Umbilical cord (tissue), 2 donors: ENCODE measurements around the gene FAM120C. TPM values are rescaled to one million over a fixed set of nuclear protein-coding genes. Genes with fewer than 3 reads are reported as not detected.
A peak's percentile ranks its signal among the peaks of the same experiment; 100 is the strongest.

Experiments
- DNase-seq: peaks from one replicate; pipeline ENCODE4 v3.0.0-alpha.2; 2015; ENCODE audit warnings: low spot score
- total RNA-seq: library from RNA; depleted of rRNA; stranded (reverse); fragments of >200 nt; gene quantifications from one replicate; pipeline ENCODE4 v1.2.3, GENCODE V29; 2014; ENCODE audit warnings: low replicate concordance; ENCODE audit not compliant: insufficient read depth

The FAM120C gene
- total RNA-seq, 1 donor from 2014 or later: 6.7 TPM

DNA sequence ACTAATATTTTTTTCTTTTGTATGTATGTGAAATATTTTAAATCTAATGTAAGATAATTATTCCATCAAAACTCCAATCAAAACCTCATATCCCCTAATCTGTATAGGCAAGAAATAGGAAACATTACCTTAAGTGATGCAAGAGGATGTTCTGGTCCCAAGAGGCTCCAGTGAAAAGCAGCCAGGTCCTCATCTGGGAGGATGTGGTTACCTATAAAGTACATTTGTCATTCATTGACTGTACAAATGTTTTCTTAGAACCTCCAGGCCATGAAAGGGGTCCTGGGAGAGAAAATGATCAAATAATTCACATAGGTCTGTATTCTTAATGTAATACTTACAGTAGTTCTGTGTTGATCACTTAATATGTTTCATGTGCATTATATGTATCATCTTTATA is 25.5 kb downstream of the FAM120C start:
- DNase-seq: no peak

- no peak for DNase-seq
Observed at GRCh38 chrX:54134269-54134668, 48.8 kb downstream of the FAM120C start.

GRCh38 chrX:54116391-54116790 is 66.7 kb downstream of the FAM120C start:
- DNase-seq: no peak

DNA sequence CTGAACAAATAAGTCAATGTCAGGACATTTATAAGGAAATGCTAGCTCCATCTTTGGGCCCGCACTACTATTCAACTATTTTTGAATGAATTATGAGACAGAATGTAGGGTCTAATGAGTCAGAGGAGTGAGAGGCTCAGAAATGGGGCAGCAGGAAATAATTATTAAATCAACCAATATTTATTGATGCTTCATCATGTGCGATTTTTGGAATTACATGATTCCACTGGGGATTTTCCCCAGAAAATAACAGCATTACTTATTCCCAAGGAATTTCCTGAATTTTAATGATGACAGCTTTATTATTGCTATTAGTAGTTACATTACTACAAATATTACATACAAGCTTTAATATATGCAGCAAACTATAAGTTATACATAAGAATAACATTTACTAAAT is 89.5 kb downstream of the FAM120C start:
- no peak for DNase-seq

DNA sequence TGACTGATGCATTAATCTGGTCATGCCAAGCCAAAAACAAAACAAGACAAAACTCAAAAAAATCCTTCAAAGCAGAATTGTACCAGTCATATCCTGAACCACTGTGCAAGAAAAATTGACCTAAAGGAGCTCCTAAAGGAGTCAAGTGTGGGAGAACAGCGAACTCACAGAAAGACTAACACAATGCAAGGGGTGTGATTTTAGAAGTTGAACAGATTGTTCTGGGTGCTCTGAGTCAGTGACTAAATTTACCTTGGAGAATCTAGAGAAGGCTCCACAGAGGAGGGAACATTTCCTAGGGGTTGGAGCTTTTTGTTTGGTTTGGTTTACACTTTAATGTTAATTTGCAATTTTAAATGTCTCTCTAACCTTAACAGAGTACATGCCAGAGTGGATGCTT is 89.9 kb downstream of the FAM120C start:
- DNase-seq: no peak

DNA sequence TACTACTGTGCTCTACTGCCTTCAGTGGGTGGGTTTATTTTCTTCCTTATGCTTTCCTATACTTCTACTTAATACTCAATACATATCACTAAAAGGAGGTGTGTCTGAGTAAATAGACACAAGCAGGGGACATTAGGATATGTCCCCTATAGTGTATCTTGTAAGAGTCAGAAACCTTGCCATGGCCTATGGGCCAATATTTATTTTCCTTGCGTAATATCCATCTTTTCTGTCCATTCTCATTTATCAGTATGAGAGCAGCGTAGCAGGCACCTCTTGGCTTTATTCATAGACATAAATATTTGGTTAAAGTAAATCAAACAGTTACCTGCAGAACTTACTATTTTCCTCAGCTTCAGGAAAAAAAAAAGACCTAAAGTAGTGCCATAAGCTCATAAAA is 92.2 kb downstream of the FAM120C start:
- no peak for DNase-seq

GRCh38 chrX:54089191-54089590 is 93.9 kb downstream of the FAM120C start:
- no peak for DNase-seq

GRCh38 chrX:54087661-54088060 is 95.4 kb downstream of the FAM120C start:
- no peak for DNase-seq

DNA sequence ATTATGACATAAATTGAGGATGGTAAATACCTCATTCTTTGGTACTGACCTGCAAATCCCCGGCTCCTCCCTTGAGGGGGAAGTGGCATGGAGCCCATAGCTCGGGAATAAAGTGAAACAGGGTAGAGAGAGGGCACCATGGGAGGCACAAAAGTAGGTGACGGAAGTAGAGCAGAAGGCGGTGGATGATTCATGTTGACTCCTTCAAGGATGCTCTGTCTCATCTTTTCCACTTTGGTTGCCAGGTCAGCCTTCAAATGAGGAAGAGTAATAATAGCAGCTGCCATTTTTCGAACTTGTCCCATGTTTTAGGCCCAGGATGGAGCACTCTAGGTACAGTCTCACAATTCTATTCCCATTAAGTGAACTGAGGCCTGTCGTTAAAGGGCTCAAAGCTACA is 97.4 kb downstream of the FAM120C start:
- no peak for DNase-seq

- no peak for DNase-seq
Observed at GRCh38 chrX:54076903-54077302, 106.2 kb downstream of the FAM120C start.

GRCh38 chrX:54074826-54075225 is 108.2 kb downstream of the FAM120C start:
- no peak for DNase-seq

DNA sequence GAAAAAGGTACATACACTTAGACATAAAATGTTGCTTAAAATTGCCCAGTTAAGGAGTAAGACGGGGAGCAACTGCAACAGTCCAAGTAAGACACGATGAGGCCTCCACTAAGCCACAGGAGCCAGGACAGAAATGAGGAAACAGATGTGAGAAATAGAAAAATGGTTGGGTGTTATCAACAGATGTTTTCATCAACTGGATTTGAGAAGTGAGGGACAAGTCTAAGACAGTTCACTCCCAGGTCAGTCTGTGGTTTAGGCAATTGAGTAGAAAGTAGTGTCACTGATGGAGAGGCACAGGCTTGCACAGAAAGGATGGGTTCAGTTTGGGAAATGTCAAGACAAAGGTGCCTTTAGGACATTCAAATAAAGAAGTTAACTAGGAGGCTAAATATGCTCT is 115.3 kb downstream of the FAM120C start:
- no peak for DNase-seq

GRCh38 chrX:54066841-54067240 is 116.2 kb downstream of the FAM120C start:
- DNase-seq: no peak

DNA sequence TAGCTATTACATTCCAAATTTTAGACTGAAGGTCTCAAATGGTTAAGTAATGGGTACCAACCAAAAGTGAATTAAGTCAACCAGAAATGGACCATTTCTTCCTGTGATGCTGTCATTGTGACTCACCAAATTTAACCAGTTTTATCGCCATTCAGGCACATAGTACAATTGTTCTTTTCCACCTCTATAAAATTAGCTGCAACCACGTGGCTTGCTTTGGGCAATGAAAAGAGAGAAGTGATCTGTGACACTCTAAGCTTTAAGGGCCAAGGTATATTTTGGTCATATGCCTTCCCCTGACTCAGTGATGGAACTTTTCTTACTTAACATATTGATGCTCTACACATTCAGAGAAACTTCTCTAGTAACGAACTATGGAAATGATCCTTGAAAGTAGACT is 118.5 kb downstream of the FAM120C start:
- no peak for DNase-seq

GRCh38 chrX:54063361-54063760 is 119.7 kb downstream of the FAM120C start:
- no peak for DNase-seq

GRCh38 chrX:54049801-54050200 is 133.3 kb downstream of the FAM120C start:
- no peak for DNase-seq

- DNase-seq: no peak
Observed at GRCh38 chrX:54048412-54048811, 134.6 kb downstream of the FAM120C start.

- DNase-seq: no peak
Observed at GRCh38 chrX:54045563-54046228, 137.4 kb downstream of the FAM120C start.

GRCh38 chrX:54044877-54045338 is 138.1 kb downstream of the FAM120C start:
- DNase-seq: no peak

- peak; percentile 97 for DNase-seq
Observed at GRCh38 chrX:54044126-54044876, 138.8 kb downstream of the FAM120C start, which contains the start of gene PHF8. PHF8 (minus strand) TSS chrX:54044473; CDS start chrX:54042728, 1,745 bp downstream.

- DNase-seq: no peak
Observed at GRCh38 chrX:54043541-54044125, 139.4 kb downstream of the FAM120C start.

DNA sequence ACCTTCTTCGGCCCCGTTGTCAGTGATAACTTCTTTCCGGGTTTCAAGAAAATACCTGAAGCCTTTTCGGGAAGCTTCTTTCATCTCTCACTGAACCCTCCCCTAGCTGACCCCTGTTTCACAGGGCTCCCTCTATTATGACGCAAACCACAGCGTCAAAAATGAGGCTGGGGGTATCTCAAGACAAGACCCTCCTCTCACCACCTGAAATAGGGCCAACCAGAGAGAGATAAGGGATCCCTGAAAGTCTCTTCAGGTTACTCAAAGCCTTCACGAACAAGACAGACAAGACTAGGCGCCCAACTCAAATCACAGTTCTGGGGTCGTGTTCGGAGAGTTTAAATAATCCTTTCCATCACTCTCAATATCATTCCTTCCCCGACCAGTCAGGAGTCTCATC is 140.0 kb downstream of the FAM120C start:
- DNase-seq: no peak

- peak; percentile 34 for DNase-seq
Observed at GRCh38 chrX:54042609-54043021, 140.4 kb downstream of the FAM120C start.
